ENCODE data around the gene PCID2. TPM values are rescaled to one million over a fixed set of nuclear protein-coding genes. Genes with fewer than 3 reads are reported as not detected.

Gene PCID2
- polyA plus RNA-seq, 1 donor from 2014 or later: 81.3 TPM

DNA sequence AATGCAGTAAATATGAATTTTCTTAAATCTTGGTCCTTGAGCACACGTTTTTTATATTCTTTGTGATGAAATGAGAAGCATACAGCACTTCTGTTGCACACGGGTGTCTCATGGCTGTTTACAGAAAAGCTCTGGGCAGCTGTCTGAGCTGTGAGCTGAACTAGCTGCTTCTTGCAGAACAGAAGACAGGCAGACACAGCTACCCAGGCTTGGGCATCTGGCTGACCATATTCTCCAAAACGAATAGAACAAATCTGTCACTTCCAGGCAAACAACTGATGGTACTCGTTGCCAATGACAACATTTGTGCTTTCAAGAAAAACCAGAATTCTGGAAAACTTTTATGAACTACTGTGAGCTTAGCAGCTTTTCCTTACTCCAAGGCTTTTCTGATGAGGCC lies 16.2 kb downstream of the PCID2 start:
- Histone ChIP-seq H3K4me2 (ENCODE audit: low read length) (no peak overlapping the region), H3F3A (ENCODE audit: insufficient read depth, low read length, poor library complexity, severe bottlenecking) (no peaks in the 10 kb centered on the region), H3K9ac (ENCODE audit: low read length) (no peak overlapping the region), H3K9me3 (ENCODE audit: low read length) (no peaks in the 10 kb centered on the region), H3K27me3 (ENCODE audit: insufficient read depth, low read depth, low read length) (no peaks in the 10 kb centered on the region), H3K79me2 (replicated peaks; ENCODE audit: insufficient read depth, low read length) (no peaks in the 10 kb centered on the region), H3K36me3 (ENCODE audit: insufficient read depth, low read length) (peaks cover 12% of the 10 kb centered on the region), H3K9me2 (ENCODE audit: insufficient read depth, low read length) (no peaks in the 10 kb centered on the region), H3K27ac (ENCODE audit: low read length) (no peak overlapping the region), H3K4me3 (ENCODE audit: low read length) (no peak overlapping the region), H4K20me1 (ENCODE audit: insufficient read depth) (no peaks in the 10 kb centered on the region), H2AFZ (ENCODE audit: low read depth, low read length) (no peak overlapping the region)
- TF ChIP-seq RAD21 (conservative IDR thresholded peaks at IDR 0.05) (no peak), MXI1 (conservative IDR thresholded peaks at IDR 0.05; ENCODE audit: poor library complexity, severe bottlenecking) (no peak), POLR2AphosphoS5 (IDR thresholded peaks at IDR 0.05) (no peak), SMC3 (conservative IDR thresholded peaks at IDR 0.05; ENCODE audit: poor library complexity) (no peak), EZH2 (IDR thresholded peaks at IDR 0.05; ENCODE audit: borderline replicate concordance, insufficient read depth, low read length, poor library complexity, severe bottlenecking) (no peak), CTCF (IDR thresholded peaks at IDR 0.05; ENCODE audit: poor library complexity, severe bottlenecking) (no peak), EP300 (conservative IDR thresholded peaks at IDR 0.05; ENCODE audit: poor library complexity, severe bottlenecking) (no peak), REST (IDR thresholded peaks at IDR 0.05; ENCODE audit: borderline replicate concordance) (no peak), TAF1 (IDR thresholded peaks at IDR 0.05; ENCODE audit: low read depth) (no peak)

DNA sequence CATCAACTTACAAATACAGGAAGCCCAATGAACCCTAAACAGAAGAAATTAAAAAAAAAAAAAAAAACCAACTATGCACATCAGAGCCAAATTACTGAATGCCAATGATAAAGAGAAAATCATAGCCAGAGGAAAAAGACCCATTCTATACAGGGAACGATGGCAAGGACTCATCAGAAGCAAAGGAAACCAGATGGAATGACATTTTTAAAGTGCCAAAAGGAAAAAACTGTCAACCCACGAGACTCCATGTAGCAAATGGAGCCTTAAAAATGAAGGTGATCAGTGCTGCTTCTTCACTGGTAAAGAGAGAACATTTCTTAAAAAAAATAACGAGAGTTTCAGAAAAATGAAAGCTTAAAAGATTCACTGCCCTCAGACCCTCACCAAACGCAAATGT lies 18.3 kb downstream of the PCID2 start:
- TF ChIP-seq MXI1 (conservative IDR thresholded peaks at IDR 0.05; ENCODE audit: poor library complexity, severe bottlenecking) (no peak), EZH2 (IDR thresholded peaks at IDR 0.05; ENCODE audit: borderline replicate concordance, insufficient read depth, low read length, poor library complexity, severe bottlenecking) (no peak), REST (IDR thresholded peaks at IDR 0.05; ENCODE audit: borderline replicate concordance) (no peak), EP300 (conservative IDR thresholded peaks at IDR 0.05; ENCODE audit: poor library complexity, severe bottlenecking) (no peak), POLR2AphosphoS5 (IDR thresholded peaks at IDR 0.05) (no peak), TAF1 (IDR thresholded peaks at IDR 0.05; ENCODE audit: low read depth) (no peak), CTCF (IDR thresholded peaks at IDR 0.05; ENCODE audit: poor library complexity, severe bottlenecking) (no peak), SMC3 (conservative IDR thresholded peaks at IDR 0.05; ENCODE audit: poor library complexity) (no peak), RAD21 (conservative IDR thresholded peaks at IDR 0.05) (no peak)
- H3K4me2 ChIP-seq (ENCODE audit: low read length): no peak overlapping the region
- no peaks in the 10 kb centered on the region for H3K27me3 ChIP-seq (ENCODE audit: insufficient read depth, low read depth, low read length)
- no peak overlapping the region for H3K9ac ChIP-seq (ENCODE audit: low read length)
- H3K36me3 ChIP-seq (ENCODE audit: insufficient read depth, low read length): peaks cover 9% of the 10 kb centered on the region
- no peaks in the 10 kb centered on the region for H3K9me2 ChIP-seq (ENCODE audit: insufficient read depth, low read length)
- H3K27ac ChIP-seq (ENCODE audit: low read length): no peak overlapping the region
- H3K79me2 ChIP-seq (replicated peaks; ENCODE audit: insufficient read depth, low read length): no peaks in the 10 kb centered on the region
- no peaks in the 10 kb centered on the region for H4K20me1 ChIP-seq (ENCODE audit: insufficient read depth)
- H3F3A ChIP-seq (ENCODE audit: insufficient read depth, low read length, poor library complexity, severe bottlenecking): no peaks in the 10 kb centered on the region
- H2AFZ ChIP-seq (ENCODE audit: low read depth, low read length): no peak overlapping the region
- H3K4me3 ChIP-seq (ENCODE audit: low read length): no peak overlapping the region
- no peaks in the 10 kb centered on the region for H3K9me3 ChIP-seq (ENCODE audit: low read length)
